Vagina (tissue), 2 donors: ENCODE results near the gene MAPK8IP2. TPM values are rescaled to one million over a fixed set of nuclear protein-coding genes. Genes with fewer than 3 reads are reported as not detected.
A peak's percentile ranks its signal among the peaks of the same experiment; 100 is the strongest.

Experiments used
- DNase-seq, 2 donors: peaks; one replicate each; pipeline ENCODE4 v3.0.0-alpha.2; 2017; ENCODE audit errors: extremely low spot score in 2 of 2
- H3K27ac ChIP-seq: fragments of 200-600 bp; sonication (generic); one replicate; pipeline ENCODE4 v1.5.1; 2019
- H3K27me3 ChIP-seq: fragments of 200-600 bp; sonication (generic); one replicate; pipeline ENCODE4 v1.5.1; 2019
- H3K36me3 ChIP-seq, 2 donors: fragments of 200-600 bp; sonication (generic); one replicate each; pipeline ENCODE4 v1.5.1; 2017 to 2019
- H3K4me1 ChIP-seq: fragments of 200-600 bp; sonication (generic); one replicate; pipeline ENCODE4 v1.5.1; 2019
- H3K4me3 ChIP-seq, 2 donors: fragments of 200-600 bp; sonication (generic); 1 replicate in 1 of 2; 2 replicates in 1 of 2; pipeline ENCODE4 v1.5.1; 2016 to 2019
- H3K9me3 ChIP-seq: fragments of 200-600 bp; sonication (generic); one replicate; pipeline ENCODE4 v1.5.1; 2019
- CTCF ChIP-seq, 3 experiments: fragments of 450-650 bp in 2 of 3; fragments of 200-600 bp in 1 of 3; sonication (generic) in 1 of 3; IDR thresholded peaks; one replicate each; pipeline ENCODE4 v1.5.1; 2017 to 2019; ENCODE audit warnings: antibody characterized with exemption in 3 of 3, mild to moderate bottlenecking in 2 of 3, moderate library complexity in 2 of 3
- POLR2A ChIP-seq, 2 donors: fragments of 450-650 bp; IDR thresholded peaks; one replicate each; pipeline ENCODE4 v1.6.1; 2017; ENCODE audit warnings: antibody characterized with exemption in 2 of 2, mild to moderate bottlenecking in 2 of 2, moderate library complexity in 2 of 2
- POLR2AphosphoS5 ChIP-seq, 2 donors: sonication (generic); formaldehyde crosslinking; IDR thresholded peaks; one replicate each; pipeline ENCODE4 v1.9.0; 2017; ENCODE audit warnings: antibody characterized with exemption in 2 of 2, mild to moderate bottlenecking in 2 of 2, low read depth in 1 of 2; ENCODE audit not compliant: insufficient read depth in 1 of 2
- intact Hi-C: fragments of 100-400 bp; cut with DNase I; formaldehyde crosslinking; loops from one replicate; pipeline ENCODE4 v1.15.1; 2023
- total RNA-seq: library from RNA; depleted of rRNA; stranded (reverse); fragments of >200 nt; gene quantifications from one replicate; pipeline ENCODE4 v1.2.3, GENCODE V29; 2016

Gene MAPK8IP2
- total RNA-seq, 1 donor from 2014 or later, result 3.2 TPM

- Histone ChIP-seq H3K27me3 (no peaks in the 10 kb centered on the region), H3K27ac (no peak overlapping the region), H3K36me3 (no peaks in the 10 kb centered on the region), H3K4me1 (peaks cover 8% of the 10 kb centered on the region), H3K4me3 (peak overlapping the region; percentile 23 to 52), H3K9me3 (no peaks in the 10 kb centered on the region)
- no peak for TF ChIP-seq POLR2A (IDR thresholded peaks at IDR 0.05)
- no peak for TF ChIP-seq POLR2AphosphoS5 (IDR thresholded peaks at IDR 0.05; ENCODE audit: insufficient read depth in 1 of 2, low read depth in 1 of 2)
- no peak for TF ChIP-seq CTCF (IDR thresholded peaks at IDR 0.05)
- DNase-seq, result no peak
- intact Hi-C loops, result no loop called here
Observed at GRCh38 chr22:50600967-50601668, 525 bp downstream of the MAPK8IP2 start.

GRCh38 chr22:50601669-50602337, 1.2 kb downstream of the MAPK8IP2 start:
- intact Hi-C loops, result no loop called here
- TF ChIP-seq POLR2AphosphoS5 (IDR thresholded peaks at IDR 0.05; ENCODE audit: insufficient read depth in 1 of 2, low read depth in 1 of 2), result no peak
- no peak for TF ChIP-seq POLR2A (IDR thresholded peaks at IDR 0.05)
- TF ChIP-seq CTCF (IDR thresholded peaks at IDR 0.05), result no peak
- Histone ChIP-seq H3K27me3 (no peaks in the 10 kb centered on the region), H3K4me3 (no peak overlapping the region), H3K9me3 (no peaks in the 10 kb centered on the region), H3K27ac (no peak overlapping the region), H3K4me1 (peaks cover 8% of the 10 kb centered on the region), H3K36me3 (no peaks in the 10 kb centered on the region)
- no peak for DNase-seq

GRCh38 chr22:50602338-50602700, 1.7 kb downstream of the MAPK8IP2 start:
- DNase-seq, result no peak
- Histone ChIP-seq H3K27me3 (no peaks in the 10 kb centered on the region), H3K27ac (no peak overlapping the region), H3K36me3 (no peaks in the 10 kb centered on the region), H3K4me1 (peaks cover 8% of the 10 kb centered on the region), H3K9me3 (no peaks in the 10 kb centered on the region), H3K4me3 (no peak overlapping the region)
- TF ChIP-seq POLR2AphosphoS5 (IDR thresholded peaks at IDR 0.05; ENCODE audit: insufficient read depth in 1 of 2, low read depth in 1 of 2) (no peak), POLR2A (IDR thresholded peaks at IDR 0.05) (no peak), CTCF (IDR thresholded peaks at IDR 0.05) (no peak)
- intact Hi-C loops, result no loop called here

GRCh38 chr22:50603511-50604255, 3.1 kb downstream of the MAPK8IP2 start:
- H3K27me3 ChIP-seq, result no peaks in the 10 kb centered on the region
- no peaks in the 10 kb centered on the region for H3K9me3 ChIP-seq
- intact Hi-C loops, result loop anchor here (2.0 kb wide), 1 partner anchor 47 kb away; no protein-coding TSS in a partner anchor
- no peaks in the 10 kb centered on the region for H3K36me3 ChIP-seq
- H3K4me3 ChIP-seq, result no peak overlapping the region
- TF ChIP-seq CTCF (IDR thresholded peaks at IDR 0.05), result no peak
- no peak for TF ChIP-seq POLR2A (IDR thresholded peaks at IDR 0.05)
- no peak for TF ChIP-seq POLR2AphosphoS5 (IDR thresholded peaks at IDR 0.05; ENCODE audit: insufficient read depth in 1 of 2, low read depth in 1 of 2)
- DNase-seq, result no peak
- H3K27ac ChIP-seq, result no peak overlapping the region
- H3K4me1 ChIP-seq, result peaks cover 8% of the 10 kb centered on the region
